OCI-LY7 (cell line): Measurements from ENCODE around the gene TAF1D. TPM values are rescaled to one million over a fixed set of nuclear protein-coding genes. Genes with fewer than 3 reads are reported as not detected.
"Not testable (repeated sequence)": the region's sequence is repeated elsewhere in the genome, so short reads cannot be mapped to it uniquely, and the experiment has no call there.

Experiments
- BruUV-seq: library from RNA; stranded (reverse); fragments of 400-500 nt; replicated peaks from 2 replicates; lab custom pipeline; 2021; lab: Mats Ljungman, UMichigan
- CTCF ChIA-PET: fragments of 300-600 bp; sonication (Branson Sonifier 250); formaldehyde crosslinking; loops from one replicate; lab custom pipeline; 2022; ENCODE audit warnings: antibody characterized with exemption; ENCODE audit not compliant: unreplicated experiment; lab: Charles Lee
- POLR2A ChIA-PET: fragments of 300-600 bp; sonication (Branson Sonifier 250); formaldehyde crosslinking; loops from one replicate; lab custom pipeline; 2022; ENCODE audit warnings: antibody characterized with exemption; lab: Charles Lee
- DNase-seq: peaks from one replicate; pipeline ENCODE4 v3.0.0-alpha.2; 2015; ENCODE audit warnings: low spot score
- H2AFZ ChIP-seq: fragments of 200-600 bp; sonication (generic), shearing (Covaris generic); 2 replicates; pipeline ENCODE4 v1.6.1; 2014; ENCODE audit warnings: mild to moderate bottlenecking, antibody characterized with exemption, low read length, moderate library complexity
- H3K27ac ChIP-seq: fragments of 200-600 bp; sonication (generic); 2 replicates; pipeline ENCODE4 v1.5.1; 2014; ENCODE audit warnings: mixed run types, low read depth, mild to moderate bottlenecking, moderate library complexity, low read length, inconsistent platforms; ENCODE audit not compliant: poor library complexity, severe bottlenecking
- H3K36me3 ChIP-seq: fragments of 200-600 bp; sonication (generic); 2 replicates; pipeline ENCODE4 v1.6.1; 2014; ENCODE audit warnings: mild to moderate bottlenecking, antibody characterized with exemption, low read length, moderate library complexity, mixed read lengths; ENCODE audit not compliant: insufficient read depth
- H3K4me1 ChIP-seq: fragments of 200-600 bp; sonication (generic); 2 replicates; pipeline ENCODE4 v1.5.1; 2014; ENCODE audit warnings: mild to moderate bottlenecking, low read length; ENCODE audit not compliant: insufficient read depth, poor library complexity, severe bottlenecking
- H3K4me2 ChIP-seq: fragments of 200-600 bp; sonication (generic); 2 replicates; pipeline ENCODE4 v1.6.1; 2014; ENCODE audit warnings: mild to moderate bottlenecking, low read length
- H3K4me3 ChIP-seq: fragments of 200-600 bp; sonication (generic); 2 replicates; pipeline ENCODE4 v1.5.1; 2014; ENCODE audit warnings: mild to moderate bottlenecking, low read depth, low read length; ENCODE audit not compliant: poor library complexity, severe bottlenecking
- H3K79me2 ChIP-seq: fragments of 200-600 bp; sonication (generic); 2 replicates; pipeline ENCODE4 v1.6.1; 2016; ENCODE audit warnings: low read depth, mild to moderate bottlenecking, low read length, moderate library complexity, mixed read lengths; ENCODE audit not compliant: insufficient read depth
- H3K9me2 ChIP-seq: fragments of 200-600 bp; sonication (generic); 2 replicates; pipeline ENCODE4 v1.6.1; 2016; ENCODE audit warnings: mild to moderate bottlenecking, low read length, mixed read lengths; ENCODE audit not compliant: insufficient read depth
- H3K9me3 ChIP-seq: fragments of 200-600 bp; sonication (generic); 2 replicates; pipeline ENCODE4 v1.6.1; 2014; ENCODE audit warnings: mild to moderate bottlenecking, mixed run types, low read length, mixed read lengths
- H4K20me1 ChIP-seq: fragments of 200-600 bp; sonication (generic); 2 replicates; pipeline ENCODE4 v1.6.1; 2014; ENCODE audit warnings: mild to moderate bottlenecking, antibody characterized with exemption, low read length, moderate library complexity, mixed read lengths; ENCODE audit not compliant: insufficient read depth
- CTCF ChIP-seq: fragments of 200-600 bp; sonication (generic); conservative IDR thresholded peaks from 2 replicates; pipeline ENCODE4 v1.5.1; 2014; ENCODE audit warnings: mild to moderate bottlenecking, antibody characterized with exemption, low read length, moderate library complexity, mixed read lengths
- EZH2phosphoT487 ChIP-seq: fragments of 200-600 bp; sonication (generic); IDR thresholded peaks from 2 replicates; pipeline ENCODE4 v1.6.1; 2018; ENCODE audit warnings: low read depth, borderline replicate concordance, mild to moderate bottlenecking, mixed run types, antibody characterized with exemption, low read length, moderate library complexity, mixed read lengths
- intact Hi-C: fragments of 100-400 bp; cut with micrococcal nuclease; formaldehyde crosslinking; loops from one replicate; pipeline ENCODE4 v1.10.0; 2022; ENCODE audit not compliant: unreplicated experiment
- total RNA-seq, 2 experiments: library from RNA; depleted of rRNA in 1 of 2; stranded (reverse); fragments of >200 nt in 1 of 2; shearing (Covaris generic) in 1 of 2; gene quantifications; 2 replicates each; pipeline ENCODE4 v1.2.3, GENCODE V29; 2014 to 2022

TAF1D gene
- total RNA-seq, 2 experiments from 2014 or later = 206 to 276 TPM

- intact Hi-C loops = loop anchor here (5.0 kb wide), 1 partner anchor 121 kb away; the partner anchor contains the start of gene CEP295
- peaks cover 51% of the 10 kb centered on the region for H3K79me2 ChIP-seq
- CTCF ChIA-PET = interaction anchor here (1.2 kb wide), 1 partner anchor 41 kb away, joined by 5 read pairs; the partner anchor contains the start of gene C11orf54
These were observed 42.1 kb upstream of the TAF1D start for GRCh38 chr11:93783362-93783761.

GRCh38 chr11:93775289-93775688 is 34.0 kb upstream of the TAF1D start:
- BruUV-seq = no TSS peak
- H4K20me1 ChIP-seq = no peaks in the 10 kb centered on the region
- POLR2A ChIA-PET = no interaction called here

More at GRCh38 chr11:93783362-93783761, 42.1 kb upstream of the TAF1D start:
- no peaks in the 10 kb centered on the region for H3K9me2 ChIP-seq
- POLR2A ChIA-PET = interaction anchor here (0.6 to 3.0 kb wide), 13 partner anchors 9 to 388 kb away, joined by 3 to 49 read pairs (median 5); partner anchors contain the start of genes C11orf54, CEP295, PANX1 and TAF1D
- H2AFZ ChIP-seq = peak overlapping the region; percentile 70
- no peaks in the 10 kb centered on the region for H3K9me3 ChIP-seq
- DNase-seq = no peak
- H3K4me1 ChIP-seq = peaks cover 29% of the 10 kb centered on the region
- peak overlapping the region; percentile 88 for H3K4me3 ChIP-seq
- peaks cover 20% of the 10 kb centered on the region for H4K20me1 ChIP-seq
- BruUV-seq = no TSS peak
- peaks cover 30% of the 10 kb centered on the region for H3K36me3 ChIP-seq
- H3K4me2 ChIP-seq = peak overlapping the region; percentile 70
- peak overlapping the region; percentile 72 for H3K27ac ChIP-seq
- TF ChIP-seq CTCF (no peak), EZH2phosphoT487 (no peak)

GRCh38 chr11:93774560-93774959 is 33.3 kb upstream of the TAF1D start:
- CTCF ChIA-PET, H3K36me3 ChIP-seq, H3K27ac ChIP-seq, POLR2A ChIA-PET, H3K9me2 ChIP-seq, H4K20me1 ChIP-seq, BruUV-seq, H3K4me1 ChIP-seq, H3K79me2 ChIP-seq, intact Hi-C loops, H3K9me3 ChIP-seq, DNase-seq, H3K4me2 ChIP-seq, H3K4me3 ChIP-seq, H2AFZ ChIP-seq: not testable (repeated sequence)

More at GRCh38 chr11:93775289-93775688, 34.0 kb upstream of the TAF1D start:
- no peaks in the 10 kb centered on the region for H3K4me1 ChIP-seq
- H3K36me3 ChIP-seq = no peaks in the 10 kb centered on the region
- no peak overlapping the region for H3K4me2 ChIP-seq
- peak; percentile 76 for TF ChIP-seq CTCF
- TF ChIP-seq EZH2phosphoT487 = no peak
- intact Hi-C loops = no loop called here
- peak; percentile 41 for DNase-seq
- CTCF ChIA-PET = no interaction called here
- H3K79me2 ChIP-seq = no peaks in the 10 kb centered on the region
- no peak overlapping the region for H3K27ac ChIP-seq
- no peak overlapping the region for H2AFZ ChIP-seq
- no peak overlapping the region for H3K4me3 ChIP-seq
- no peaks in the 10 kb centered on the region for H3K9me2 ChIP-seq
- peaks cover 6% of the 10 kb centered on the region; the same call in 1 of the 2 replicates for H3K9me3 ChIP-seq
